HG03432 (cell line): ENCODE results near the gene MXD3.
"Not testable (repeated sequence)": the region's sequence is repeated elsewhere in the genome, so short reads cannot be mapped to it uniquely, and the experiment has no call there.

Experiments used
- ATAC-seq: cut with Tn5 transposase; IDR thresholded peaks from one replicate; pipeline ENCODE4 v1.9.1; 2021; ENCODE audit warnings: mild to moderate bottlenecking, moderate library complexity; ENCODE audit not compliant: unreplicated experiment

The MXD3 gene

DNA sequence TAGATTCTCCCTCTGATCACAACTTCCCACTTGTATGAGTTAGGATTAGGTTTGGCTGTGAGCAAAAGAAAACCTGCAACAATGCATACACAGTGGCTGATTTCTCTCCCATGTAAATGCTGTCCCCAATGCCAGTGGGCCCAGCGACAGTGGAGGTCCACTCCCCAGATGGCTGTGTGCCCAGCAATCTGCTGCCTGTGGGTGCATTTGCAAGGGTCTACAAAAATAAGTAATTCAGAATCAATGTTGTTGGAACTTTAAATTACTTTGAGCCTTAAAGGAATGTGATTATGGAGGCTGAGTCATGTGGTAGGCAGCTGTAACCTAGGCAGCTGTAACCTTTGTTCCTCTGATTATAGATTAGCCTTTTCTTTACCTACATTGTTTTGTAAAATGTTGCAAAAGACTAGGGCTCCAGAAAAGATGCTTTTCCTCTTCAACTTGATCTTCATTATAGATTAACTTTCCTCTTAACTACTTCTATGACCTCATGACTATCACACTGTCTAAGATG, 14.2 kb upstream of the MXD3 start:
- no peak for ATAC-seq

GRCh38 chr5:177320879-177321278, 9.2 kb upstream of the MXD3 start:
- no peak for ATAC-seq

GRCh38 chr5:177319913-177320588, 8.4 kb upstream of the MXD3 start:
- no peak for ATAC-seq

DNA sequence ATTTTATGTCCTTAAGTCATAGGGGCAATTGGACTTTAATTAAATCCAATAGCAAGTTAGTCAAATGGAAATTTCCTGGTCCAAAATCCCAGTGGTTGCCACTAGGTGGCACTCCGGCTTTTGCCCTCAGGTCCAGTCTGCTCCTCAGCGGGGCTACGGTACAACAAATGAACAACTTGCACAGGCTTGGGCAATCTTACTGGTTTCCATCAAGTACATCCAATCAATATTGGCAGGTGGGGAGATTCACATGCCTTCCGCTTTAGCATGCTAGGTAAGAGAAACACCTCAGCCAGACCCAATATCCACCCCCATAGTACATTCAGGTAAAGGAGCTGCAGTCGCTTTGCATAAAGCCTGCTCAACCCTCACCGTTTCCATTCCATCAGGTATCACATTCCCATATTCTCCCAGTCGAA, 6.3 kb upstream of the MXD3 start:
- ATAC-seq: peak; percentile 48

DNA sequence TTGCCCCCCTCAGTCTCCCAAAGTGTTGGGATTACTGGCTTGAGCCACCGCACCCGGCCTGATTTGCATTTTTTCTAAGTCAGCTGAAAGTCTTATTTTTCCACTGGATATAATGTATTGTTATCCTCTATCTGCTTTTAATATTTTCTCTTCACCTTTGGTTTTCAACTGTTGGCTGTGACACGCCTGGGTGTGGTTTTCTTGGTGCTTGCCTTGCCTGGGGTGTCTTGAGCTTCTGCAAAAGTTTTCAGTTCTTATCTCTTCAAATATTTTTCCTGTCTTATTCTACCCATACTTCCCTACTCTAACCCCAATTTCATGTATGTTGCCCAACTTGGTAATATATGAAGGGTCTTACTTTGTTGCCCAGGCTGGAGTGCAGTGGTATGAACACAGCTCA, 4.3 kb upstream of the MXD3 start:
- no peak for ATAC-seq

GRCh38 chr5:177315411-177315810, 3.7 kb upstream of the MXD3 start:
- no peak for ATAC-seq

DNA sequence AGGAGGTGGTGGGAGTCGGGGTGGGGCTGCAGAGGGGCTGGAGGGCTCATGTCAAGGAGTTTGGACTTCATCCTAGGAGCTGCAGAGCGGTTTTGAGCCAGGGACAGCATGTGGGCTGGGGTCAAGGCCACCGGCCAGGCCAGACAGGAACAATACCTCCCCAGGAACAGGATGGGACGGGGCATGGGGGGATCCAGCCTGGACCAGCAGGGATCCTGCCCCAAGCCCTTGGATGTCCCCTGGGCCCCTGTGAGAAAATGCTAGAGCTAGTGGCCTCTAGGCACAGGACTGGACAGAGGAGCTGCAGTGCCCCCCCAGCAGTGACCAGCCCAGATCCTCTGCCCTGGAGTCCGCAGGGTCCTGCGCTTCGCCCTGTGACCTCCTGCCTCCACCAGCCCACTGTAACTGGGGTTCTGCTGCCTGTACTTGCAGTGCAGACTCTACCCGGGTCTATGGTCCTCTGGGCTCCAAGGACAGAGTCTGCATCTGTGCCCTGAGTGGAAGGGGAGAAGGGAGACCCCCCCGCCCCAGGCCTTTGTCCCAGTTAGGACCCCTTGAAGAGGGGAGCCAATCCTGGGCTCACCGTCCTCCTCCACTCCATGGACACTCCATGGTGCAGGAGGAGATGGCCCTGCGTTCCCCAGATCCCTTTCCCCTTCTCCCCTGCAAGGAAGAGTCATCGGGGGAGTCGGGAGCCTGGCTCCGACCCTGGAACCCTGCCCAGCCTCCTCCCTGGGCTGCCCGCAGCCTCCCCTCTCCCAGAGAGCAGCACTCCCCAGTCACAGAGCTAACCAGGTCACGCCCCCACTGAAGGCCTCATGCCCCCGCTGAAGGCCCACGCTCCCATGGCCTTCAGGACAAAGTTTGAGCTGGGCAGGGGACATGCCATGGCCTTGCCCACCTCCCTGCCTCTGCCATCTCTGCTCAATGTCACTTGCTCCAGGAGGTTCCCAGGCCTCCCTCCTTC, 3.0 kb upstream of the MXD3 start:
- ATAC-seq: no peak

DNA sequence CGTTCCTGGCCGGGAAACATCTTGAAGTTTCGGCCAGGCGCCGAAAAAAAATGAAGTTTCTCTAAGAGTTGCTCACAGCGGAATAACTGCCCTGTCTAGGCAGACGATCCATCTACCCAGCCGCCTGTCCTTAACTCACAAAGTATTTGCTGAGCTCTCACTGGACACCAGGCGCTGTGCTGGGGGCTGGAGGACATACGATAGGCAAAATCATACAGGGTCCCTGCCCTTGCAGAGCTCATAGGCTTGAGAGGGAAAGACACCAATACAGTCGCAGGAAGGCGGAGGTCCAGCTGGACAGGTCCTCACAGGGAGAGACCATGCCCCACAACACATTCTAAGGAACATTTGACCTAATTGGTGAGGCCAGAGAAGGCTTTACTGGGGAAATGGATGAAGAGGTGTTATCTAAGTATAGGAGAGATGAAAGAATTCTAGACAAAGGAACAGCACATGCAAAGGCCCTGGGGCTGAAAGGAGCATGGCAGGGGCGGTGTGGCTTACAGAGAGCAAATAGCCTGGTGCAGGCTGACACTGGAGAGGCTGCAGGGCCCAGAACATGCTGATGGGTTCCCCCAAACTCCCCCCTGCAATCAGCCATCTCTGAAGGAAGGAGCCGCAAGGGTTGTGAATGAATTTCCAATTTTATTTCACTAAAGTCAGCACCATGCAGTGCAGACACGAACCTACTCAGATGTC, 2.0 kb upstream of the MXD3 start:
- ATAC-seq: no peak

- peak; percentile 20 for ATAC-seq
Observed at GRCh38 chr5:177312649-177313181, 1.0 kb upstream of the MXD3 start.

GRCh38 chr5:177311392-177311722, 341 bp downstream of the MXD3 start:
- no peak for ATAC-seq

DNA sequence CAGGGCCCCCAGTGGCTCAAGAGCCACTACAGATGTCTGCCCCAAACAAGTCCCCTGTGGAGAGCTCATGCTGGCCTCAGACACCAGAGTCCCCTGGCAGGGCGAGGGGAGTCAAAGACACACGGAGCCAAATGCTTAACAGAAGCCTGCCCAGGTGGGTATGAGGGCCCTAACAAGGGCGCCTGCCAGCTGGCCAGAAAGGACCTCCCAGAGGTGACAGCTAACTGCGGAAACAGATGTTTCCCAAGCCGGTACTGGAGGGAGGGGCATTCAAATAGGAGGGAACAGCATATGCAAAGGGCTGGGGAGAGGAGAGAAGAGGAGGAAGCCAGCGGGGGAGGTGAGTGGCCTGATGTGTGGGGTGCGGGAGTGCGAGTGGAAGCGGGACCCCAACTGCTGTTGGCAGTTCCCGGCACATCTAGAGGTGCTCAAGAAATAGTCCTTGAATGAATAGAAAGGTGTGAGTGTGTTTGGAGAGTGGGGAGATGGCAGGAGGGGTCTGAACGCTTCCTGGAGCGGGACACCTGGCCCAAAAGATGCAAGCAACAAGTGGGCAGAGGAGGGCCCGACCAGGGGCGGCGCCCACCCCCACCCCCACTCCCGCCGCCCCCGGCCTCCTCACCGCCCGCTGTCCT, 824 bp downstream of the MXD3 start:
- no peak for ATAC-seq

GRCh38 chr5:177310332-177310731, 1.4 kb downstream of the MXD3 start:
- ATAC-seq: no peak

- ATAC-seq: no peak
Observed at GRCh38 chr5:177309351-177310191, 2.1 kb downstream of the MXD3 start.

DNA sequence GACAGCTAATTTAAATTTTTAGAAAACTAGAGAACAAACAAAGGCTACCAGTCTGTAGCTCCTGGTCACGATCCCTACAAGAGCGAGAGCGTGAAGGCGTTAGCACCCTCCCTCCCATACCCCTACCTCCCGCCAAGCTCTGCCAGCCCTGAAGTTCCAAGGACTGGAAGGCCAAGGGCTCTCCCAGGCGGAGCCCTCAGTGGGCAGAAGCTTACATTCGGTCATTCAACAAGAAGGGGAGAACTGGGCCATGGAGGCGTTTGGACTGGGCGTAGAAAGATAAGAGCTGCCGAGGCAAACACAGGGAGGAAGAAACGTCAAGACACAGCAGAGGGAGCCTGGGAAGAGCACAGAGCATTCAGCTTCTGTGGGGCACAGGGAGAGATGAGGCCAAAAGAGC, 3.0 kb downstream of the MXD3 start:
- ATAC-seq: no peak

DNA sequence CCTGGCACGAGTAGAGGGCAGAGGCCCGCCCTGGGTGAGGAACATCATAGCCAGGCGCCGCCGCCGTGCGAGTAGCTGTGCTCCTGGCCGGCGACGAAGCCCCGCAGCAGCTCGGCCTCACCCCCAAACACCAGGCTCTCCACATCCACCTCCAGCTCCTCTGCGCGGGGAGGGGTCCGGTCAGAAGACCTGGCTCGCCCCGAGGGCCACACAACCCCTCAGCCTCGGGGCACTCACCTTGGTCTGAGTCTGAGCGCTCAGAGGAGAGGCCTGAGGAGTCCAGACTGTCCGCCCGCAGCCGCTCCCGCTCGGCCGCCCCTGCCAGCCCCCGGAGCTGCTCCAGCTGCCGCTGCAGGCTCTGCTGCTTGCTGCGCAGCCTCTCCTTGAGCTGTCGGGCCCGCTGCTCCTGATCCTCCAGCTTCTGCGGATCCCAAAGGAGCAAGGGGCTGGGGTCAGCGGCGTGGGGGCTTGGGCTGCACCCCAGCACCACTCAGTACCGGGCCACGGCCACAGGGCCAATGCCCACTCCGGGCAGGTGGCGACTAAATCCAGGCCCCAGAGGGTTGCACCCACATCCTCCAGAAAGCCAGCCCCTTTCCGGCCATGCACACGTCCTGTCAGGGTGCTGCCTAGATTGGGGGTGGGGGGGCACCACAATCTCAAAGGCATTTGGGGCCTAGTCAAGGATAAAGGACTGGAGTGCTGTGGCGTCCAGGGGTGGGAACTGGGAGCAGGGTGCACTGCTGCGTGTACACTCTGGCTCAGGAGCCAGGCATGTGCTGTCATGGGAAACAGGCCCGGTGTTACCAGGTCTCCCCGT, 3.9 kb downstream of the MXD3 start:
- no peak for ATAC-seq

DNA sequence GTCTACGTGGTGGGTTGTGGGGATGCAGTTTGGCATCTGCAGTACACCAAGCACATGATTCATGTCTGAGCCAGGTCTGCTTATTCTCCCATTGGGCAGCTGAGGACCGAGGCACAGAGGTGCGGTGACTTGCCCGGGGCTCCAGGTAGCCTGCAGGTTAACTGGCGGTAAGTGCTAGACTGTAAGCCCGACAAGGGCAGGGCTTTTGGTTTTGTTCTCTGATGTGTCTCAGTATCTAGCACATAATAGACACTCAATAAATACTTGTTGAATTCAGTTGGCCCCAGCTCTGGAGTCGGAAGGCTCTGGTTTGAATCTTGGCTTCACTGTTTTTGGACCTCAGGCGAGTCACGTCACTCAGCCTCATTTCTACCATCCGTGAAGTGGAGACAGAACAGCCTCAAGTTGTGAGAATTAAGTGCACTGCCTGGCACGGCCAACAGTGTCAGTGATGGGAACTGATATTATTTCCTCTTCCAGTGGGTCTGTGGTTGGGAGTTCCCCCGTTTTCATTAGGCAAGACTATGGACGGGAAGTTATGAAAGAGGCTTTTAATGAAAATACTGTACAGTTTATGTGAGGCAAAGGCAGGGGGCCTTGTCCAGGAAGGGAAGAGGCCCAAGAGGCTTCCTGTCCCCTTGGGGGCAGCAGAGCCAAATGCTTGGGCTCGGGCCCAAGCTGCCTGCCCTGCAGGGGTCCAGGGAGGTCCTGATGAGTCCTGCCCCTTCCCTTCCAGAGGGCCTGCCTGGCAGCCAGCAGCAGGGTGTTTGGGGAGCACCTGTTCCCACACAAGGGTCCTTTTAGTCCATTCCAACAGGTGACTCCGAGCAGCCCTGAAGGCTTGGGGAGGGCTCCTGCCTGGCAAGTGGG, 4.8 kb downstream of the MXD3 start:
- ATAC-seq: no peak

GRCh38 chr5:177306103-177306640, 5.5 kb downstream of the MXD3 start:
- not testable (repeated sequence) for ATAC-seq
